ENCODE measurements around the gene SPDYE16. TPM values are rescaled to one million over a fixed set of nuclear protein-coding genes. Genes with fewer than 3 reads are reported as not detected.
"Not testable (repeated sequence)": the region's sequence is repeated elsewhere in the genome, so short reads cannot be mapped to it uniquely, and the experiment has no call there.

Gene SPDYE16
- total and polyA plus RNA-seq, 2 experiments from 2014 or later = 0.55 TPM; not detected in 1

GRCh38 chr7:76505168-76506080 is 37.7 kb downstream of the SPDYE16 start (continued):
- TF ChIP-seq ETS1 (IDR thresholded peaks at IDR 0.05) = no peak
- no peak for TF ChIP-seq CREB1 (CRISPR knock-in tag; IDR thresholded peaks at IDR 0.05; ENCODE audit: low read depth)
- TF ChIP-seq EZH2 (IDR thresholded peaks at IDR 0.05; ENCODE audit: low read depth, unreplicated experiment) = no peak
- no peak for TF ChIP-seq POLR2AphosphoS5 (IDR thresholded peaks at IDR 0.05; ENCODE audit: low read depth)
- TF ChIP-seq EZH2phosphoT487 (IDR thresholded peaks at IDR 0.05; ENCODE audit: unreplicated experiment) = no peak

- H4K20me1 ChIP-seq (replicated peaks; ENCODE audit: insufficient read depth); H3K27ac ChIP-seq (ENCODE audit: low read depth); H3K27ac Mint-ChIP-seq; H3K4me3 Mint-ChIP-seq; H3K9me3 Mint-ChIP-seq; ATAC-seq; H3K9me2 ChIP-seq (ENCODE audit: insufficient read depth); H3F3A ChIP-seq (replicated peaks; ENCODE audit: low read depth); H3K36me3 Mint-ChIP-seq (ENCODE audit: low read depth); H3K4me1 Mint-ChIP-seq; H3K4me3 ChIP-seq; H2AFZ ChIP-seq; H3K79me2 ChIP-seq (replicated peaks; ENCODE audit: insufficient read depth); H3K27me3 ChIP-seq (ENCODE audit: insufficient read depth); H3K36me3 ChIP-seq (ENCODE audit: insufficient read depth); DNase-seq (ENCODE audit: low spot score); H3K4me2 ChIP-seq; H3K4me1 ChIP-seq (ENCODE audit: insufficient read depth); H3K27me3 Mint-ChIP-seq (ENCODE audit: insufficient read depth, low read depth, poor library complexity): not testable (repeated sequence)
Observed at GRCh38 chr7:76504351-76505167, 38.5 kb downstream of the SPDYE16 start.

- not testable (repeated sequence) for H3K4me1 ChIP-seq (ENCODE audit: insufficient read depth); H3K27me3 Mint-ChIP-seq (ENCODE audit: insufficient read depth, low read depth, poor library complexity); H3F3A ChIP-seq (replicated peaks; ENCODE audit: low read depth); ATAC-seq; H4K20me1 ChIP-seq (replicated peaks; ENCODE audit: insufficient read depth); H3K4me1 Mint-ChIP-seq; H3K4me3 ChIP-seq; H3K27ac Mint-ChIP-seq; H3K4me3 Mint-ChIP-seq; DNase-seq (ENCODE audit: low spot score); H3K9me2 ChIP-seq (ENCODE audit: insufficient read depth); H3K36me3 Mint-ChIP-seq (ENCODE audit: low read depth); H2AFZ ChIP-seq; H3K9me3 Mint-ChIP-seq; H3K27ac ChIP-seq (ENCODE audit: low read depth); H3K4me2 ChIP-seq; H3K27me3 ChIP-seq (ENCODE audit: insufficient read depth); H3K36me3 ChIP-seq (ENCODE audit: insufficient read depth); H3K79me2 ChIP-seq (replicated peaks; ENCODE audit: insufficient read depth)
Observed at GRCh38 chr7:76503244-76503643, 39.9 kb downstream of the SPDYE16 start.

- not testable (repeated sequence) for H3K27me3 ChIP-seq (ENCODE audit: insufficient read depth); H3K4me1 Mint-ChIP-seq; H3K79me2 ChIP-seq (replicated peaks; ENCODE audit: insufficient read depth); H3K36me3 ChIP-seq (ENCODE audit: insufficient read depth); H3K4me3 Mint-ChIP-seq; H3K9me2 ChIP-seq (ENCODE audit: insufficient read depth); H3K9me3 Mint-ChIP-seq; H3F3A ChIP-seq (replicated peaks; ENCODE audit: low read depth); H3K4me1 ChIP-seq (ENCODE audit: insufficient read depth); H3K36me3 Mint-ChIP-seq (ENCODE audit: low read depth); H3K27me3 Mint-ChIP-seq (ENCODE audit: insufficient read depth, low read depth, poor library complexity); H2AFZ ChIP-seq; ATAC-seq; H3K27ac Mint-ChIP-seq; H3K4me2 ChIP-seq; H3K27ac ChIP-seq (ENCODE audit: low read depth); H3K4me3 ChIP-seq; H4K20me1 ChIP-seq (replicated peaks; ENCODE audit: insufficient read depth)
- DNase-seq (ENCODE audit: low spot score) = peak; percentile 0
Observed at GRCh38 chr7:76502836-76503235, 40.3 kb downstream of the SPDYE16 start.

- not testable (repeated sequence) for H3F3A ChIP-seq (replicated peaks; ENCODE audit: low read depth); H3K27ac ChIP-seq (ENCODE audit: low read depth); H3K36me3 ChIP-seq (ENCODE audit: insufficient read depth); H3K4me1 Mint-ChIP-seq; DNase-seq (ENCODE audit: low spot score); H3K9me3 Mint-ChIP-seq; H3K4me2 ChIP-seq; H3K4me3 ChIP-seq; ATAC-seq; H3K4me3 Mint-ChIP-seq; H4K20me1 ChIP-seq (replicated peaks; ENCODE audit: insufficient read depth); H3K79me2 ChIP-seq (replicated peaks; ENCODE audit: insufficient read depth); H3K27me3 ChIP-seq (ENCODE audit: insufficient read depth); H3K27ac Mint-ChIP-seq; H3K27me3 Mint-ChIP-seq (ENCODE audit: insufficient read depth, low read depth, poor library complexity); H3K4me1 ChIP-seq (ENCODE audit: insufficient read depth); H2AFZ ChIP-seq; H3K36me3 Mint-ChIP-seq (ENCODE audit: low read depth); H3K9me2 ChIP-seq (ENCODE audit: insufficient read depth)
Observed at GRCh38 chr7:76502224-76502623, 40.9 kb downstream of the SPDYE16 start.

Data from GM23338 (cell line).